ENCODE results near the gene DOCK8. TPM values are rescaled to one million over a fixed set of nuclear protein-coding genes. Genes with fewer than 3 reads are reported as not detected.
"Not testable (repeated sequence)": the region's sequence is repeated elsewhere in the genome, so short reads cannot be mapped to it uniquely, and the experiment has no call there.

The DOCK8 gene
- 100 to 1,000 TPM; 100 to 125 TPM for total RNA-seq

- DNase-seq (peak; percentile 75), ATAC-seq (peak; percentile 84)
- intact Hi-C loops (cut with DNase I, micrococcal nuclease), result loop anchor here (1.0 to 5.0 kb wide), 4 partner anchors 57 to 92 kb away; no protein-coding TSS in a partner anchor
- no peaks in the 10 kb centered on the region for H3K9me3 Mint-ChIP-seq (ENCODE audit: low read depth)
- ChIA-PET CTCF (interaction anchor here (0.8 to 2.2 kb wide), 12 partner anchors 9 to 104 kb away, joined by 3 to 14 read pairs (median 4); no protein-coding TSS in a partner anchor), POLR2A (interaction anchor here (1.0 kb wide), 1 partner anchor 67 kb away, joined by 3 read pairs; no protein-coding TSS in a partner anchor)
- H3K27ac Mint-ChIP-seq, result peak within 1 kb of the TSS; percentile 21
- H3K36me3 Mint-ChIP-seq (ENCODE audit: low read depth), result no peaks in the 10 kb centered on the region
- peak within 1 kb of the TSS; percentile 72 for H3K4me3 Mint-ChIP-seq
- H3K4me1 Mint-ChIP-seq, result peaks cover 4% of the 10 kb centered on the region
- peaks cover 13% of the 10 kb centered on the region for H3K27me3 Mint-ChIP-seq
Measured at GRCh38 chr9:214648-215493, at the start of gene DOCK8. TSS of gene DOCK8 (plus strand) at chr9:214865. CDS start at chr9:214977, 112 bp downstream.

DNA sequence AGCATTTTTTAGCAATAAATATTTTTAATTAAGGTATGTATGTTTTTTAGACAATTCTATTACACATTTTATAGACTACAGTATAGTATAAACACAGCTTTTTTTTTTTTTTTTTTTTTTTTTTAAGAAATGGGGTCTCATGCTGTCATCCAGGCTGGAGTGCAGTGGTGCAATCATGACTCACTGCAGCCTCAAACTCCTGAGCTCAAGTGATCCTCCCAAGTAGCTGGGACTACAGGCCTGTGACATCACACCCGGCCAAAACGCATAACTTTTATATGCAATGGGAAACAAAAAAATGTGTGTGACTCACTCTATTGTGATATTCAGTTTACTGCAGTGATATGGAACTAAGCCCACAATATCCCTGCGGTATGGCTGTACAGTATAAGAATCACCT lies 44.9 kb upstream of the DOCK8 start:
- H3K4me3 Mint-ChIP-seq, H3K4me1 Mint-ChIP-seq, CTCF ChIA-PET: not testable (repeated sequence)

DNA sequence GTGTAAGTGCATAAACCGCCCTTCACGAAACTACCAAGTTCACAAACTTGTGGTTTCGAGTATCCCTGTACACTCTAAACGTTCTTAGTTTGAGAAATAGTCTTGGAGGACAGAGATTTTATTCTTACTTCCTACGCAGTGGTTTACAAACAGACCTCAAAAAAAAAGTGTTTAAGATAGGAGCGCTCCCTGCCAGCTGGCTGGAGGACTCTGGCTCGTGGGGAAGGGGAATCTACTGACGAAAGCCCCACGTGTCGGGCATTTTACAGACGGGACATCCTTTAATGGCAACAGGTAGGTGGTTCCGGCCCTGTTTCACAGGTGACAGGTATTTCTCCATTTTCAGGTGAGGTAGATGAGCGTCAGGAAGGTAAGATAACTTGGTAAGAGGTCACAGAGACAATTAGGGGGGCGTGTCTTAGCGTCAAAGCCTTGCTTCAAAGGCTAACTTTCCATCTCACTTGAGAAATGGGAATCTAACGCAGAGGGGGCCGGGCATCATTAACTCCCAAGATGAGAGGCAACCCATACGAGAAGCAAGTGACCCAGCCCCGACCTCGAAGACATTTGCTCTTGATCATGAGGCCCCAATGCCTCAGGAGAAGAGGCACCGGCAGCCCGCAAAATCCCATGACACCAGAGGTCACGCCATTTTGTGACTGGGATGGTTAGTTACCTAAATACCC lies 36.4 kb upstream of the DOCK8 start:
- peak; percentile 28 for DNase-seq
- Mint-ChIP-seq H3K4me3 (peak overlapping the region; percentile 87), H3K27ac (peak overlapping the region; percentile 97)
- intact Hi-C loops (cut with DNase I, micrococcal nuclease); ATAC-seq; H3K4me1 Mint-ChIP-seq; H3K27me3 Mint-ChIP-seq; H3K9me3 Mint-ChIP-seq (ENCODE audit: low read depth); H3K36me3 Mint-ChIP-seq (ENCODE audit: low read depth); CTCF ChIA-PET; POLR2A ChIA-PET: not testable (repeated sequence)

More for the DNA sequence above, 44.9 kb upstream of the DOCK8 start:
- intact Hi-C loops (cut with DNase I, micrococcal nuclease); POLR2A ChIA-PET; DNase-seq; H3K36me3 Mint-ChIP-seq (ENCODE audit: low read depth); H3K27me3 Mint-ChIP-seq; H3K9me3 Mint-ChIP-seq (ENCODE audit: low read depth); H3K27ac Mint-ChIP-seq; ATAC-seq: not testable (repeated sequence)

GRCh38 chr9:178970-179383 lies 35.7 kb upstream of the DOCK8 start, which contains the start of gene ZNG1A:
TSS of gene ZNG1A (minus strand) at chr9:179056. CDS start at chr9:178969, 87 bp downstream.
- ATAC-seq; CTCF ChIA-PET; H3K36me3 Mint-ChIP-seq (ENCODE audit: low read depth); H3K9me3 Mint-ChIP-seq (ENCODE audit: low read depth); POLR2A ChIA-PET; intact Hi-C loops (cut with DNase I, micrococcal nuclease); H3K4me1 Mint-ChIP-seq; H3K27me3 Mint-ChIP-seq: not testable (repeated sequence)
- Mint-ChIP-seq H3K4me3 (peak within 1 kb of the TSS; percentile 87), H3K27ac (peak within 1 kb of the TSS; percentile 97)
- peak; percentile 94 for DNase-seq

- H3K4me3 Mint-ChIP-seq; H3K9me3 Mint-ChIP-seq (ENCODE audit: low read depth); intact Hi-C loops (cut with DNase I, micrococcal nuclease); DNase-seq; ATAC-seq; H3K27ac Mint-ChIP-seq; H3K4me1 Mint-ChIP-seq; H3K36me3 Mint-ChIP-seq (ENCODE audit: low read depth); CTCF ChIA-PET; H3K27me3 Mint-ChIP-seq; POLR2A ChIA-PET: not testable (repeated sequence)
Measured at GRCh38 chr9:199601-200000, 15.1 kb upstream of the DOCK8 start.

DNA sequence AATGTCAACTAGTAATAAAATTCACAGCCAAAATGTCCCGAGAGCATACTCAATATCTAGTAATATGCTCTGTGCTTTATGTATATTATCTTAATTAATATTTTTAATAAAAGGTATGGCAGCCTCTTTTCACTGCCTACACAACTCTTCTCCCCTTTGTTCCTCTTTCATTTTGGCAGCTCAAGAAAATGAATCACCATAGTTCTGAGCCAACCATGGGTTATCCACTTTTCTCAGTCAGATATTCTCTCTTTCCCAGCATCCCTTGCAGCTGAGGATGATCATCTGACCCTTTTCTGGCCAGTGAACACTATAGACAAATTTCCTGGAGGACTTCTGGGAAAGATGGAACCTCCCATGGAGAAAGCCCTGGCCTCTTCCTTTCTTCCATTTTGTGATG lies 8.2 kb upstream of the DOCK8 start:
- no peak overlapping the region for H3K4me3 Mint-ChIP-seq
- CTCF ChIA-PET, result interaction anchor here (0.5 kb wide), 1 partner anchor 16 kb away, joined by 4 read pairs; no protein-coding TSS in a partner anchor
- POLR2A ChIA-PET, result no interaction called here
- H3K27me3 Mint-ChIP-seq, result no peaks in the 10 kb centered on the region
- H3K36me3 Mint-ChIP-seq (ENCODE audit: low read depth), result no peaks in the 10 kb centered on the region
- H3K4me1 Mint-ChIP-seq, result no peaks in the 10 kb centered on the region
- intact Hi-C loops (cut with DNase I, micrococcal nuclease), result no loop called here
- ATAC-seq (no peak), DNase-seq (no peak)
- no peaks in the 10 kb centered on the region for H3K9me3 Mint-ChIP-seq (ENCODE audit: low read depth)
- H3K27ac Mint-ChIP-seq, result no peak overlapping the region

- ATAC-seq (no peak), DNase-seq (no peak)
- POLR2A ChIA-PET, result no interaction called here
- Mint-ChIP-seq H3K4me1 (no peaks in the 10 kb centered on the region), H3K27ac (no peak overlapping the region), H3K27me3 (no peaks in the 10 kb centered on the region), H3K36me3 (ENCODE audit: low read depth) (no peaks in the 10 kb centered on the region), H3K4me3 (no peak overlapping the region), H3K9me3 (ENCODE audit: low read depth) (no peaks in the 10 kb centered on the region)
- intact Hi-C loops (cut with DNase I, micrococcal nuclease), result no loop called here
- CTCF ChIA-PET, result interaction anchor here (1.0 kb wide), 1 partner anchor 79 kb away, joined by 3 read pairs; no protein-coding TSS in a partner anchor
Measured at GRCh38 chr9:209143-209758, 5.4 kb upstream of the DOCK8 start.

DNA sequence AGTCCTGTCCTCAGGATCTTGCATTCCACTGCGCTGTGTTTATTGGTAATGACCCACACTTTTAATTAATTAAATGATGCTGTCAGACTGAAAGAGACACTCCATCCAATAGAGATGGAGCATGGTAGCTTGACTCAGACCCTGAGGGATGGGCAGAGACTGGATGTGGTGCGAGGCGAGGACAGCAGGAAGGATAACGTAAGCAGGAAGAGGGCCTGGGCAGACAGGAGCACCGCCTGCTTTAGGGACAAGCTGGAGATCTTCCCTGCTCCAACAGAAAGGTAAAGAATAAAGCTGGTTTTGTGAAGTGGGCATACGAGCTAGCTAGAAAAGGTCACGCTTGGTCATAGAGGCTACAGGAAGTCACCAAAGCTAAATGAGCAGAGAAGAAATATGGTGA lies 3.6 kb upstream of the DOCK8 start:
- H3K36me3 Mint-ChIP-seq (ENCODE audit: low read depth), result no peaks in the 10 kb centered on the region
- DNase-seq, result no peak
- CTCF ChIA-PET, result interaction anchor here (0.6 to 1.3 kb wide), 2 partner anchors 12 to 26 kb away, joined by 4 read pairs; no protein-coding TSS in a partner anchor
- H3K27ac Mint-ChIP-seq, result no peak overlapping the region
- intact Hi-C loops (cut with DNase I, micrococcal nuclease), result no loop called here
- no peak for ATAC-seq
- POLR2A ChIA-PET, result no interaction called here
- peaks cover 4% of the 10 kb centered on the region for H3K4me1 Mint-ChIP-seq
- H3K4me3 Mint-ChIP-seq, result no peak overlapping the region
- peaks cover 6% of the 10 kb centered on the region for H3K27me3 Mint-ChIP-seq
- no peaks in the 10 kb centered on the region for H3K9me3 Mint-ChIP-seq (ENCODE audit: low read depth)

GRCh38 chr9:211557-211956 lies 3.1 kb upstream of the DOCK8 start:
- CTCF ChIA-PET, result interaction anchor here (0.6 kb wide), 1 partner anchor 11 kb away, joined by 4 read pairs; no protein-coding TSS in a partner anchor
- DNase-seq, result no peak

DNA sequence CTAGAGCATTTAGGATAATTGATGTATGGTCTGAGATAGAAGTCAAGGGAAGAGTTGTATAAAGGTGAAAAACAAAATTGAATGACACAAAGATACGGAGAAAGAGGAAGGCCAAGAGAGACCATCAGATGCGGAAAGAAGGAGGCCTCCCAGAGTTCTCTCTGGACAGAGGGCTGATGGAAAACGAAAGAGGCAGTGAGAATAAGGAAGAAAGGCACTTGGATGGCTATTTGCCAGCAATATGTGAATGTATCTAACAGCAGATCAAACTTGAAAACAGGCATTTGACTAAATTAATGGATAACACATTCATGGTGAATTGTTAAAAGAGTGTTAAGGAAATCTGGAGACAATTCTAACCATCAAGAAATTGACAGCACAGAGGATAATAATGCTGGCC lies 2.4 kb upstream of the DOCK8 start:
- POLR2A ChIA-PET, result no interaction called here
- Mint-ChIP-seq H3K9me3 (ENCODE audit: low read depth) (no peaks in the 10 kb centered on the region), H3K4me3 (no peak overlapping the region), H3K4me1 (peaks cover 4% of the 10 kb centered on the region), H3K36me3 (ENCODE audit: low read depth) (no peaks in the 10 kb centered on the region), H3K27ac (no peak overlapping the region), H3K27me3 (peaks cover 13% of the 10 kb centered on the region)
- no peak for ATAC-seq
- intact Hi-C loops (cut with DNase I, micrococcal nuclease), result no loop called here
- CTCF ChIA-PET, result no interaction called here
- DNase-seq, result no peak

More at GRCh38 chr9:211557-211956, 3.1 kb upstream of the DOCK8 start:
- no peak for ATAC-seq
- H3K4me1 Mint-ChIP-seq, result peaks cover 4% of the 10 kb centered on the region
- H3K27me3 Mint-ChIP-seq, result peaks cover 8% of the 10 kb centered on the region
- H3K9me3 Mint-ChIP-seq (ENCODE audit: low read depth), result no peaks in the 10 kb centered on the region
- no peak overlapping the region for H3K27ac Mint-ChIP-seq
- POLR2A ChIA-PET, result no interaction called here
- intact Hi-C loops (cut with DNase I, micrococcal nuclease), result no loop called here
- H3K4me3 Mint-ChIP-seq, result no peak overlapping the region
- no peaks in the 10 kb centered on the region for H3K36me3 Mint-ChIP-seq (ENCODE audit: low read depth)

GRCh38 chr9:213901-214300 lies 764 bp upstream of the DOCK8 start:
- peak overlapping the region; percentile 72 for H3K4me3 Mint-ChIP-seq
- H3K27ac Mint-ChIP-seq; H3K9me3 Mint-ChIP-seq (ENCODE audit: low read depth); POLR2A ChIA-PET; DNase-seq; H3K4me1 Mint-ChIP-seq; ATAC-seq; H3K36me3 Mint-ChIP-seq (ENCODE audit: low read depth): not testable (repeated sequence)
- intact Hi-C loops (cut with DNase I, micrococcal nuclease), result loop anchor here in 1 of 2 experiments (2.0 kb wide), 1 partner anchor 93 kb away; no protein-coding TSS in a partner anchor
- peaks cover 13% of the 10 kb centered on the region for H3K27me3 Mint-ChIP-seq
- CTCF ChIA-PET, result interaction anchor here (0.8 to 1.9 kb wide), 5 partner anchors 10 to 102 kb away, joined by 3 to 5 read pairs (median 4); no protein-coding TSS in a partner anchor

All from activated CD4-positive, alpha-beta T cell treated with anti-CD3 and anti-CD28 coated beads for 36 hours (primary cell).